Measurements from ENCODE around the gene PTK6.
"Not testable (repeated sequence)": the region's sequence is repeated elsewhere in the genome, so short reads cannot be mapped to it uniquely, and the experiment has no call there.

Gene PTK6

GRCh38 chr20:63522091-63522868, 14.9 kb downstream of the PTK6 start:
- H3K4me1 Mint-ChIP-seq (ENCODE audit: low read depth), result peaks cover 11% of the 10 kb centered on the region
- DNase-seq, result peak; percentile 30

GRCh38 chr20:63521602-63522001, 15.6 kb downstream of the PTK6 start:
- peaks cover 2% of the 10 kb centered on the region for H3K9me3 Mint-ChIP-seq
- peaks cover 31% of the 10 kb centered on the region for H3K36me3 Mint-ChIP-seq (ENCODE audit: low read depth)
- H3K27me3 Mint-ChIP-seq, result no peaks in the 10 kb centered on the region
- peak overlapping the region; percentile 63 for H3K27ac Mint-ChIP-seq
- no peak for DNase-seq
- peak overlapping the region; percentile 82 for H3K4me3 Mint-ChIP-seq
- H3K4me1 Mint-ChIP-seq (ENCODE audit: low read depth), result peaks cover 11% of the 10 kb centered on the region

More at GRCh38 chr20:63522091-63522868, 14.9 kb downstream of the PTK6 start:
- Mint-ChIP-seq H3K36me3 (ENCODE audit: low read depth) (peaks cover 31% of the 10 kb centered on the region), H3K4me3 (peak overlapping the region; percentile 65), H3K27me3 (no peaks in the 10 kb centered on the region), H3K9me3 (peaks cover 2% of the 10 kb centered on the region), H3K27ac (peak overlapping the region; percentile 66)

DNA sequence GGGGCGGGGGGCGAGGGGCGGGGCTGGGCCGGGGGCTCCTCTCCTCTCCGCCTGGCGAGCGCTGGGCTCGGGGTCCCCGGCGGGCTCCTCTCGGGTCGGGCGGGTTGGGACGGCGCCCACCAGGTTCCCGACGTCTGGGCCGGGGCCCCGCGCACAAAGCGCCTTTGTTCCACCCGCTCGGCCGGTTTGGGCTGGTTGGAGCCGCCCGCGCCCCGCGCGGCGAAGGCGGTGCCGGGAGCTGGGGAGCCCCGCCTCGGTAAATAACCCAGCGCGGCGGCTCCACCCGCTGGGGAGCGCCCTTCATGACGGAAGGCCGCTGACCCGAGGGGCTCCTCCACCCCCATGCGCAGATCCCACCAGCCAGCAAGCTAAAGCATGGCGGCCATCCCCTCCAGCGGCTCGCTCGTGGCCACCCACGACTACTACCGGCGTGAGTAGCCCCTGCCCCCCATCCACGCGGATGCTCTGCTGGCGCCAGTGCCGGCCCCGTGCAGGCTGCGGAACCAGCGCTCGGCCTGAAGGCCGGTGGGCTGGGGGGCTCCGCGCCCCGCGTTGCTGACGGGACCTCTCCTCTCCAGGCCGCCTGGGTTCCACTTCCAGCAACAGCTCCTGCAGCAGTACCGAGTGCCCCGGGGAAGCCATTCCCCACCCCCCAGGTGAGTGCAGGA, 16.1 kb downstream of the PTK6 start:
- Mint-ChIP-seq H3K9me3 (peaks cover 2% of the 10 kb centered on the region), H3K4me1 (ENCODE audit: low read depth) (peaks cover 11% of the 10 kb centered on the region), H3K4me3 (peak overlapping the region; percentile 82), H3K36me3 (ENCODE audit: low read depth) (peaks cover 31% of the 10 kb centered on the region), H3K27me3 (no peaks in the 10 kb centered on the region), H3K27ac (peak overlapping the region; percentile 63)
- peak; percentile 85 for DNase-seq

GRCh38 chr20:63520504-63520933, 16.7 kb downstream of the PTK6 start, which contains the start of gene PPDPF:
TSS of gene PPDPF (plus strand) at chr20:63520765. CDS start at chr20:63521309, 544 bp downstream.
- H3K36me3 Mint-ChIP-seq (ENCODE audit: low read depth), result peaks cover 31% of the 10 kb centered on the region
- H3K27ac Mint-ChIP-seq, result peak within 1 kb of the TSS; percentile 63
- H3K4me3 Mint-ChIP-seq, result peak within 1 kb of the TSS; percentile 82
- H3K4me1 Mint-ChIP-seq (ENCODE audit: low read depth), result peaks cover 11% of the 10 kb centered on the region
- peaks cover 2% of the 10 kb centered on the region for H3K9me3 Mint-ChIP-seq
- DNase-seq, result peak; percentile 92
- no peaks in the 10 kb centered on the region for H3K27me3 Mint-ChIP-seq

- Mint-ChIP-seq H3K4me3 (peak overlapping the region; percentile 72), H3K4me1 (ENCODE audit: low read depth) (peaks cover 11% of the 10 kb centered on the region), H3K9me3 (peaks cover 2% of the 10 kb centered on the region), H3K36me3 (ENCODE audit: low read depth) (peaks cover 31% of the 10 kb centered on the region), H3K27ac (peak overlapping the region; percentile 47), H3K27me3 (no peaks in the 10 kb centered on the region)
- DNase-seq, result peak; percentile 80
These were observed 17.3 kb downstream of the PTK6 start for GRCh38 chr20:63519668-63520503.

GRCh38 chr20:63518946-63519667, 18.1 kb downstream of the PTK6 start:
- Mint-ChIP-seq H3K4me1 (ENCODE audit: low read depth) (peaks cover 12% of the 10 kb centered on the region), H3K27me3 (peaks cover 4% of the 10 kb centered on the region), H3K9me3 (peaks cover 5% of the 10 kb centered on the region), H3K4me3 (peak overlapping the region; percentile 72), H3K36me3 (ENCODE audit: low read depth) (peaks cover 27% of the 10 kb centered on the region), H3K27ac (peak overlapping the region; percentile 47)
- peak; percentile 29 for DNase-seq

DNA sequence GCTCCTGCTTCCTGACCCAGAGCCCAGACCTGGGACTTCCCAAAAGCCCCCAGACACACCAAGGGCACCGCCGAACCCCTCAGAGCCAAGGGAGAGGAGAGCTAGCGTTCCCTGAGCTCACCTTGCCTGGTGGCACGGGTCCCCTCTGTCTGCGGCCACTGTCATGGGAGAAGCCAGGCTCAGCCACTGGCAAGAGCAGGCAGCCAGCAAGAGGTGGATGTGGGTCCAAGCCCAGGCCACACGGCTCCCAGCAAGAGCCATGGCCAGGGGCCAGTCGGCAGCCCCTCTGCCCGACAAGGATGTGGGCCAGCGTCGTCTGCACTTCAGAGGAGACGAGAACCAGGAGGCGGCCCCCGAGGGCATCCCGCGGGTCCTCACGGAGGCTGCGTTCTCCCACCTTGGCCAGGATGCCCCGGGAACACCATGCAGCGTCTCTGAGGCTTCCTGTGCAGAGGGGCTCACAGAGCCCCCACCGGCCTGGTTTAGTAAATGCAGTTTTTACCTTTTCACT, 18.8 kb downstream of the PTK6 start:
- Mint-ChIP-seq H3K27ac (no peak overlapping the region), H3K27me3 (peaks cover 10% of the 10 kb centered on the region), H3K4me3 (no peak overlapping the region), H3K9me3 (peaks cover 5% of the 10 kb centered on the region), H3K4me1 (ENCODE audit: low read depth) (peaks cover 12% of the 10 kb centered on the region), H3K36me3 (ENCODE audit: low read depth) (peaks cover 21% of the 10 kb centered on the region)
- DNase-seq, result no peak

GRCh38 chr20:63517376-63518309, 19.5 kb downstream of the PTK6 start:
- peaks cover 11% of the 10 kb centered on the region for H3K4me1 Mint-ChIP-seq (ENCODE audit: low read depth)
- no peak overlapping the region for H3K27ac Mint-ChIP-seq
- H3K9me3 Mint-ChIP-seq, result peaks cover 4% of the 10 kb centered on the region
- peaks cover 17% of the 10 kb centered on the region for H3K27me3 Mint-ChIP-seq
- peaks cover 14% of the 10 kb centered on the region for H3K36me3 Mint-ChIP-seq (ENCODE audit: low read depth)
- peak; percentile 28 for DNase-seq
- H3K4me3 Mint-ChIP-seq, result no peak overlapping the region

- not testable (repeated sequence) for DNase-seq; H3K36me3 Mint-ChIP-seq (ENCODE audit: low read depth); H3K27ac Mint-ChIP-seq; H3K4me3 Mint-ChIP-seq; H3K4me1 Mint-ChIP-seq (ENCODE audit: low read depth); H3K9me3 Mint-ChIP-seq
- peaks cover 35% of the 10 kb centered on the region for H3K27me3 Mint-ChIP-seq
These were observed 22.7 kb downstream of the PTK6 start for GRCh38 chr20:63514520-63514919.

DNA sequence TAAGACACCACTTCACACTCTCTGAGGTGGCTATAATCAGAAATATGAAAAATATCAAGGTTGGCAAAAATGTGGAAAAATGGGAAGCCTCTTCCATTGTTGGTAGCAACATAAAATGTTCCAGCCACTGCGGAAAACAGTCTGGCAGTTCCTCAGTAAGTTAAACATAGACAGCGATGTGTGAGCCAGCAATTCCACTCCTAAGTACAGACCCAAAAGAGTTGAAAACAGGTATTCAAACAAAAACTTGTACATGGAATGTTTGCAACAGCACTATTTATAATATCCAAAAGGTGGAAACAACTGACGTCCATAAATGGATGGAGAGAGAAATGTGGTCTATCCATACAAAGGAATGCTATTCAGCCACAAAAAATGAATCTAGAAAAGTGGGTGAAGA, 24.0 kb downstream of the PTK6 start:
- DNase-seq, result no peak
- peaks cover 2% of the 10 kb centered on the region for H3K4me1 Mint-ChIP-seq (ENCODE audit: low read depth)
- peaks cover 2% of the 10 kb centered on the region for H3K9me3 Mint-ChIP-seq
- no peaks in the 10 kb centered on the region for H3K36me3 Mint-ChIP-seq (ENCODE audit: low read depth)
- H3K27me3 Mint-ChIP-seq, result peaks cover 45% of the 10 kb centered on the region
- no peak overlapping the region for H3K4me3 Mint-ChIP-seq
- H3K27ac Mint-ChIP-seq, result no peak overlapping the region

DNA sequence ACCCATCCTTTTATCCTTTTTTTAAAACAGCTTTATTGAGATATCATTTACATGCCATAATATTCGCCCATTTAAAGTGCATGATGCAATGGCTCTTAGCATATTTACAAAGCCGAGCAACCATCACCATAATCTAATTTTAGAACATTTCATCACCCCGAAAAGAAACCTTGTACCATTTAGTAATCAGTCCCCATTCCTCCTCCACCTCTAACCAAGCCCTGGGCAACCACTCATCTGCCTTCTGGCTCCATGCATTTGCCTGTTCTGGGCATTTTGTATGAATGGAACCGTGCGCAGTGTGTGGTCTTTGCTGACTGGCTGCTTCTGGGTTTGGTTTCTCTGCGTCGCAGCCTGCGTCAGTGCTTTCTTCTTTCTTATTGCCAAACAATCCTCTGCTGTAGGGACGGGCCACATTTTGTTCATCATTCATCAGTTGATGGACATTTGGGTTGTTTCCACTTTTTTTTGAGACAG, 28.1 kb downstream of the PTK6 start:
- Mint-ChIP-seq H3K9me3 (peaks cover 4% of the 10 kb centered on the region), H3K27ac (no peak overlapping the region), H3K27me3 (peaks cover 62% of the 10 kb centered on the region), H3K4me3 (no peak overlapping the region), H3K36me3 (ENCODE audit: low read depth) (no peaks in the 10 kb centered on the region), H3K4me1 (ENCODE audit: low read depth) (peaks cover 5% of the 10 kb centered on the region)
- DNase-seq, result no peak

GRCh38 chr20:63508072-63508768, 29.0 kb downstream of the PTK6 start:
- Mint-ChIP-seq H3K27me3 (peaks cover 59% of the 10 kb centered on the region), H3K9me3 (peaks cover 4% of the 10 kb centered on the region)

More at GRCh38 chr20:63508072-63508768, 29.0 kb downstream of the PTK6 start:
- Mint-ChIP-seq H3K27ac (no peak overlapping the region), H3K4me1 (ENCODE audit: low read depth) (peaks cover 5% of the 10 kb centered on the region), H3K36me3 (ENCODE audit: low read depth) (no peaks in the 10 kb centered on the region), H3K4me3 (no peak overlapping the region)
- no peak for DNase-seq

Measured in activated T-cell treated with anti-CD3 and anti-CD28 coated beads, Interleukin-2, amount 50 U/mL, for 24 hours (primary cell).